Measurements from ENCODE around the gene SGSM2. TPM values are rescaled to one million over a fixed set of nuclear protein-coding genes. Genes with fewer than 3 reads are reported as not detected.

Gene SGSM2
- total and polyA plus RNA-seq, 10 donors: 30.7 to 90.4 (median 69.6) TPM

GRCh38 chr17:2385240-2386210, 48.2 kb downstream of the SGSM2 start:
- Histone ChIP-seq H3K9me3 (no peaks in the 10 kb centered on the region), H3K36me3 (peaks cover 4 to 68% (median 36%) of the 10 kb centered on the region in 6 donors), H3K27ac (peak overlapping the region in 3 of 8 donors; percentile 8 to 15 (median 15)), H3K4me3 (no peak overlapping the region), H3K4me1 (peaks cover 9 to 78% (median 30%) of the 10 kb centered on the region in 6 donors), H3K27me3 (replicated peaks in 1 of 7) (no peaks in the 10 kb centered on the region)
- DNase-seq: no peak
- intact Hi-C loops (cut with DNase I; ENCODE audit: low total_unique reads): no loop called here
- WGBS, 5 donors: 68 to 86% (median 77%) methylated on average over 14 to 18 of the region's 18 CpGs
- TF ChIP-seq, protein P1, sequence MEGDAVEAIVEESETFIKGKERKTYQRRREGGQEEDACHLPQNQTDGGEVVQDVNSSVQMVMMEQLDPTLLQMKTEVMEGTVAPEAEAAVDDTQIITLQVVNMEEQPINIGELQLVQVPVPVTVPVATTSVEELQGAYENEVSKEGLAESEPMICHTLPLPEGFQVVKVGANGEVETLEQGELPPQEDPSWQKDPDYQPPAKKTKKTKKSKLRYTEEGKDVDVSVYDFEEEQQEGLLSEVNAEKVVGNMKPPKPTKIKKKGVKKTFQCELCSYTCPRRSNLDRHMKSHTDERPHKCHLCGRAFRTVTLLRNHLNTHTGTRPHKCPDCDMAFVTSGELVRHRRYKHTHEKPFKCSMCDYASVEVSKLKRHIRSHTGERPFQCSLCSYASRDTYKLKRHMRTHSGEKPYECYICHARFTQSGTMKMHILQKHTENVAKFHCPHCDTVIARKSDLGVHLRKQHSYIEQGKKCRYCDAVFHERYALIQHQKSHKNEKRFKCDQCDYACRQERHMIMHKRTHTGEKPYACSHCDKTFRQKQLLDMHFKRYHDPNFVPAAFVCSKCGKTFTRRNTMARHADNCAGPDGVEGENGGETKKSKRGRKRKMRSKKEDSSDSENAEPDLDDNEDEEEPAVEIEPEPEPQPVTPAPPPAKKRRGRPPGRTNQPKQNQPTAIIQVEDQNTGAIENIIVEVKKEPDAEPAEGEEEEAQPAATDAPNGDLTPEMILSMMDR (IDR thresholded peaks at IDR 0.05 in 8 of 11, conservative IDR thresholded peaks at IDR 0.05 in 3 of 11): no peak
- TF ChIP-seq POLR2A (IDR thresholded peaks at IDR 0.05): no peak
- no peak for TF ChIP-seq POLR2AphosphoS5 (IDR thresholded peaks at IDR 0.05)

DNA sequence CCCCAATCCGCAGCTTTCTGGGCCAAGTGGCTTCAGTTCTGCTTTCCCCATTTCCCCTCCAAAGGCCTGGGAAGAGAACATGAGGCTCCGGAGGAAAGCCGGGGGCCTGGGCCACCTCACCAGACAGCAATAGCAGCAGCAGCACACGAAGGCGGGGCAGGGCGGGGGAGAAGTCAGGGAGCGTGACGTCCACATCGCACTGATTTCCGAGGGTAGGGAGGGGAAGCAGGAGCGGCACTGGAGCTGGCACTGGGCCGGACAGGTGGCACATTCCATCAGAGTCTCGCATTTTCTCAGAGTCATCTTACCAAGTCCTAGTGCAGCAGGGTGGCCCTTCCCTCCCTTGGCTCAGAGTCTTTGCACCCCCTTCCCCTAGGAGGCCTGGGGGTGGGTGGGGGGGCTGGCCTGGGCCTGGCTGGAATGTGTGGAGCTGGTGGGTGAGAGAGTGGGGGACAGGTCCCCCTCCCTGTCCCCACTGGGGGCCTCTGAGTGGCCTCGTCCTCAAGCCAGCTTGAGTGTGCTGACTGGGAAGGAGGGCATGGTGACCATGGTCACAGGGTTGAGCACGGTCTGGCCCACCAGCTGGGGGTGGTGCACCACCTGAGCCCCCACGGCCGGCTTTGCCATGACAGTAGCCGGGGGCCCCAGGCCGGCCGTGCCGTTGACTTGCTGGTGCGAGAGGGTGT, 49.2 kb downstream of the SGSM2 start:
- 91 to 95% (median 91%) methylated on average over 19 to 22 of the region's 22 CpGs for WGBS, 5 donors
- TF ChIP-seq, protein P1 (IDR thresholded peaks at IDR 0.05 in 8 of 11, conservative IDR thresholded peaks at IDR 0.05 in 3 of 11): no peak
- TF ChIP-seq POLR2A (IDR thresholded peaks at IDR 0.05) (no peak), POLR2AphosphoS5 (IDR thresholded peaks at IDR 0.05) (no peak)
- H3K4me1 ChIP-seq: peaks cover 18 to 79% (median 36%) of the 10 kb centered on the region in 6 donors
- peaks cover 4 to 58% (median 29%) of the 10 kb centered on the region in 6 donors for H3K36me3 ChIP-seq
- peak overlapping the region in 1 of 8 donors; percentile 15 for H3K27ac ChIP-seq
- H3K27me3 ChIP-seq (replicated peaks in 1 of 7): no peaks in the 10 kb centered on the region
- no peak overlapping the region for H3K4me3 ChIP-seq
- intact Hi-C loops (cut with DNase I; ENCODE audit: low total_unique reads): no loop called here
- H3K9me3 ChIP-seq: no peaks in the 10 kb centered on the region
- DNase-seq: no peak

- TF ChIP-seq POLR2AphosphoS5 (IDR thresholded peaks at IDR 0.05) (peak in 1 of 3 donors; percentile 58), POLR2A (IDR thresholded peaks at IDR 0.05) (no peak)
- TF ChIP-seq, protein P1 (IDR thresholded peaks at IDR 0.05 in 8 of 11, conservative IDR thresholded peaks at IDR 0.05 in 3 of 11): no peak
- Histone ChIP-seq H3K27ac (no peak overlapping the region), H3K9me3 (no peaks in the 10 kb centered on the region), H3K4me3 (no peak overlapping the region), H3K36me3 (peaks cover 4 to 55% (median 28%) of the 10 kb centered on the region in 6 donors), H3K4me1 (peaks cover 24 to 84% (median 40%) of the 10 kb centered on the region in 6 donors), H3K27me3 (replicated peaks in 1 of 7) (no peaks in the 10 kb centered on the region)
- intact Hi-C loops (cut with DNase I; ENCODE audit: low total_unique reads): no loop called here
- DNase-seq: no peak
- 90 to 97% (median 93%) methylated on average over 35 to 41 of the region's 41 CpGs for WGBS, 5 donors
Measured at GRCh38 chr17:2387086-2388019, 50.1 kb downstream of the SGSM2 start.
